ENCODE measurements around the gene LAMC1.

DNA sequence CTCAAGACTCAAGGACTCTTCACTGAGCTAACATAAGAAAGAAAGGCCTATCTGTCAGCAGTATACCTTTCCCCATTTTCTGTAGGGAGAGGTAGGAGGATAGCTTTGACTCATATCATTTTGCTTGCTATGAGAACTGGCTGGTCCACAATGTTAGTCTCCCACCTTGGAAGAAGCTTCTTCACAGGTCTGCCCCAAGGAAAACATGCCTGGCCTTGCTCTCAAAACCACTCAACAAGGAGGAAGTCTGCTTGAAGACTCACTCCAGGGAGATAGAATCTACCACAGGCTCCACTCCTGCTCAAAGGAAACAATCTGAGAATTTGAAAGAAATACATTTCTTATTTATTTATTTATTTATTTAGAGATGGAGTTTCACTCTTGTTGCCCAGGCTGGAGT, 29.5 kb upstream of the LAMC1 start:
- TF ChIP-seq GATA2 (CRISPR knock-in tag; IDR thresholded peaks at IDR 0.05) = no peak
- TF ChIP-seq, protein P1, sequence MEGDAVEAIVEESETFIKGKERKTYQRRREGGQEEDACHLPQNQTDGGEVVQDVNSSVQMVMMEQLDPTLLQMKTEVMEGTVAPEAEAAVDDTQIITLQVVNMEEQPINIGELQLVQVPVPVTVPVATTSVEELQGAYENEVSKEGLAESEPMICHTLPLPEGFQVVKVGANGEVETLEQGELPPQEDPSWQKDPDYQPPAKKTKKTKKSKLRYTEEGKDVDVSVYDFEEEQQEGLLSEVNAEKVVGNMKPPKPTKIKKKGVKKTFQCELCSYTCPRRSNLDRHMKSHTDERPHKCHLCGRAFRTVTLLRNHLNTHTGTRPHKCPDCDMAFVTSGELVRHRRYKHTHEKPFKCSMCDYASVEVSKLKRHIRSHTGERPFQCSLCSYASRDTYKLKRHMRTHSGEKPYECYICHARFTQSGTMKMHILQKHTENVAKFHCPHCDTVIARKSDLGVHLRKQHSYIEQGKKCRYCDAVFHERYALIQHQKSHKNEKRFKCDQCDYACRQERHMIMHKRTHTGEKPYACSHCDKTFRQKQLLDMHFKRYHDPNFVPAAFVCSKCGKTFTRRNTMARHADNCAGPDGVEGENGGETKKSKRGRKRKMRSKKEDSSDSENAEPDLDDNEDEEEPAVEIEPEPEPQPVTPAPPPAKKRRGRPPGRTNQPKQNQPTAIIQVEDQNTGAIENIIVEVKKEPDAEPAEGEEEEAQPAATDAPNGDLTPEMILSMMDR (IDR thresholded peaks at IDR 0.05) = no peak
- TF ChIP-seq, protein P2, sequence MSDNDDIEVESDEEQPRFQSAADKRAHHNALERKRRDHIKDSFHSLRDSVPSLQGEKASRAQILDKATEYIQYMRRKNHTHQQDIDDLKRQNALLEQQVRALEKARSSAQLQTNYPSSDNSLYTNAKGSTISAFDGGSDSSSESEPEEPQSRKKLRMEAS (IDR thresholded peaks at IDR 0.05; ENCODE audit: low read depth) = no peak
- TF ChIP-seq JUND (IDR thresholded peaks at IDR 0.05) = no peak
- TF ChIP-seq EZH2phosphoT487 (IDR thresholded peaks at IDR 0.05; ENCODE audit: borderline replicate concordance, low read depth) = no peak
- no peak for TF ChIP-seq EP300 (IDR thresholded peaks at IDR 0.05; ENCODE audit: borderline replicate concordance in 1 of 2, low read depth in 1 of 2, low read length in 1 of 2)
- TF ChIP-seq, protein P3, sequence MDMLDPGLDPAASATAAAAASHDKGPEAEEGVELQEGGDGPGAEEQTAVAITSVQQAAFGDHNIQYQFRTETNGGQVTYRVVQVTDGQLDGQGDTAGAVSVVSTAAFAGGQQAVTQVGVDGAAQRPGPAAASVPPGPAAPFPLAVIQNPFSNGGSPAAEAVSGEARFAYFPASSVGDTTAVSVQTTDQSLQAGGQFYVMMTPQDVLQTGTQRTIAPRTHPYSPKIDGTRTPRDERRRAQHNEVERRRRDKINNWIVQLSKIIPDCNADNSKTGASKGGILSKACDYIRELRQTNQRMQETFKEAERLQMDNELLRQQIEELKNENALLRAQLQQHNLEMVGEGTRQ (IDR thresholded peaks at IDR 0.05; ENCODE audit: borderline replicate concordance, low read depth, low read length) = no peak

Data from SK-N-SH (cell line).